GM12872 (cell line): ENCODE results near the gene CFAP97D1.

Experiments
- CTCF ChIP-seq: IDR thresholded peaks from 3 replicates; pipeline ENCODE4 v1.5.1; 2011; ENCODE audit warnings: low read depth, mild to moderate bottlenecking, low read length, moderate library complexity; ENCODE audit not compliant: insufficient read depth

CFAP97D1 gene

GRCh38 chr17:43814026-43814425, 33.8 kb downstream of the CFAP97D1 start:
- no peak for TF ChIP-seq CTCF

GRCh38 chr17:43814714-43815113, 34.5 kb downstream of the CFAP97D1 start:
- TF ChIP-seq CTCF = no peak

- no peak for TF ChIP-seq CTCF
Measured at GRCh38 chr17:43816336-43817320, 36.4 kb downstream of the CFAP97D1 start.

GRCh38 chr17:43817826-43818225, 37.6 kb downstream of the CFAP97D1 start:
- TF ChIP-seq CTCF = no peak

- TF ChIP-seq CTCF = no peak
Measured at GRCh38 chr17:43818966-43819365, 38.7 kb downstream of the CFAP97D1 start.

GRCh38 chr17:43820759-43821158, 40.5 kb downstream of the CFAP97D1 start:
- no peak for TF ChIP-seq CTCF

GRCh38 chr17:43822570-43823190, 42.4 kb downstream of the CFAP97D1 start:
- TF ChIP-seq CTCF = no peak
